GM19023 (cell line): Measurements from ENCODE around the gene MOGAT2.
"Not testable (repeated sequence)": the region's sequence is repeated elsewhere in the genome, so short reads cannot be mapped to it uniquely, and the experiment has no call there.

Experiments
- ATAC-seq: cut with Tn5 transposase; IDR thresholded peaks from one replicate; pipeline ENCODE4 v1.9.1; 2021; ENCODE audit warnings: mild to moderate bottlenecking, moderate library complexity; ENCODE audit not compliant: unreplicated experiment

MOGAT2 gene

GRCh38 chr11:75748729-75749273, 31.2 kb downstream of the MOGAT2 start:
- ATAC-seq, result not testable (repeated sequence)

DNA sequence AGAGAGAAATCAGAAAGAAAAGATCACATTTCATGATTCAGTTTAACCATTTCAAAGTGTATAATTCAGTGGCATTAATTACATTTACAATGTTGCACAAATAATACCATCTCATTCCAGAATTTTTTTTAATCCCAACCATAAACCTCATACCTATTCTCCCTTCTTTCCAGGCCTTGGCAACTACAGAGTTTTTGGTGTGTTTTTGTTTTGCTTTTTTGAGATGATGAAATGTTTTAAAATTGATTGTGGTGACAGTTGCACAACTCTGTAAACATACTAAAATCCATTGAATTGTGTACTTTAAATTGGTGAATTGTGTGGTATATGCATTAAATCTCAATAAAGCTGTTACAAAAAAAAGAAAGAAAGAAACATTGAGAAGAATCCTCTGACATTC, 37.3 kb downstream of the MOGAT2 start:
- ATAC-seq, result not testable (repeated sequence)

GRCh38 chr11:75757651-75758050, 40.0 kb downstream of the MOGAT2 start:
- ATAC-seq, result no peak

GRCh38 chr11:75759832-75760231, 42.2 kb downstream of the MOGAT2 start:
- no peak for ATAC-seq

DNA sequence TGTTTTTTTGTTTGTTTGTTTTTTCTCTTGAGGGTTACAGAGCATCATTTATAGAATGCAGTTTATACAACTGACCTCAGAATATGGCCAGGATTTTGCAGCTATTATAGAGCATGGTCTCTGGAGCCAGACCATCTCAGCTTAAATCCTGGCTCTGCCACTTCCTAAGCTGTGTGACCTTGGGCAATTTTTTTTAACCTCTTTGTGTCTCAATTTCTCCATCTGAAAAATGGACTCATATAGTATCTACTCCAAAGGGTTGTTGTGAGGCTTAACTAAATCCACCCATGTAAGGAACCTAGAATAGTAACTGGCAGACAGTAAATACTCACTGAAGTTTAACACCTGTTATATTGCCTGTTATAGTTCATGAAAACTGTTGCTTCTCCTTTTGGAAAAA, 42.6 kb downstream of the MOGAT2 start:
- ATAC-seq, result no peak

DNA sequence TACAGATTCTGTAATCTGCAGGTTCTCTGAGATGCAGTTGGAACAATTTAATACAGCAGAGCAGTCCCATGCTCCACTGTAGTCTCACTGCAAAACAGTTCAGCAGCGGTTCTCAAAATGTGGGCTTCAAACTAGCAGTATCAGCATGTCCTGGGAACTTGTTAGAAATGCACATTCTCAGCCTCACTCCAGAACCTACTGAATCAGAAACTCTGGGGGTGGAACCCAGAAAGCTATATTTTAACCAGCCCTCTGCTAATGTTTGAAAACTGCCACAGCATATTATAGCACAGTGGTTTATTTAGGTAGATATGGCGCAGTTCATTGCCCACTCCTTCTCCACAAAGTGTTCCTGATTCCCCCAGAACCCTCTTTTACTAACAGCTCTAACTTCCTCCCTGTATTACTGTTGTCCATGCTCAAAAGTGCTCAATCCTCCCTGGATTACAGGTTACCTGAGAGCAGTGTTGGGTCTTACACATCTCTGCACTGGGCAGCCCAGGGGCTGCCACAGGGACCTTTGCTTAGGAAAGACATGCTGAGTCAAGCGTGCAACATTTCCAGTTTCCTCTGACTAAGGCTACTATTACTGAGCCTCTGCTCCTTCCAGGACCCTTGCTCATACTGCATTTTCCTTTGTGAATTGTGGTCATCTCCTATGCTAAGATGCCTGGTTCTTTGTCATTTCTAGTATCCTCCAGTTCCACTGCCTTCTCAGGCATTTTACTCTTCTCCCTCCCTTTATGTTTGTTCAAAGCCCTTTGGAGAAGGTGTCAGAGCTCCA, 43.3 kb downstream of the MOGAT2 start:
- no peak for ATAC-seq

DNA sequence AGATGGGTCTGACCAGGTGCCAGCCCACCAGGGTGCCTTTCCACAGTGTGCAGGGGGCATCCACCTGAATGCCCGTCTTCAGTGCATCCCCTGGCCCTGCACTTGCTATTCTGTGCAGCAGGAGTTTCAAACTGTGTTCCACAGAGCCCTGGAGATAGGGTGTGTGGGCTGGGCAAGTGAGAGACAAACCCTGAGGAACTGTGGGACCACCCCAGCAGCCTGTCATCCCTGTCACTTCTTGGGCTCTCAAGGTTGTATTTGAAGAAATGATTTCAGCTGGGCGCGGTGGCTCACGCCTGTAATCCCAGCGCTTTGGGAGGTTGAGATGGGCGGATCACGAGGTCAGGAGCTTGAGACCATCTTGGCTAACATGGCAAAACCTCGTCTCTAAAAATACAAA, 44.5 kb downstream of the MOGAT2 start:
- ATAC-seq, result no peak

- ATAC-seq, result no peak
Observed at GRCh38 chr11:75762885-75763284, 45.2 kb downstream of the MOGAT2 start.

DNA sequence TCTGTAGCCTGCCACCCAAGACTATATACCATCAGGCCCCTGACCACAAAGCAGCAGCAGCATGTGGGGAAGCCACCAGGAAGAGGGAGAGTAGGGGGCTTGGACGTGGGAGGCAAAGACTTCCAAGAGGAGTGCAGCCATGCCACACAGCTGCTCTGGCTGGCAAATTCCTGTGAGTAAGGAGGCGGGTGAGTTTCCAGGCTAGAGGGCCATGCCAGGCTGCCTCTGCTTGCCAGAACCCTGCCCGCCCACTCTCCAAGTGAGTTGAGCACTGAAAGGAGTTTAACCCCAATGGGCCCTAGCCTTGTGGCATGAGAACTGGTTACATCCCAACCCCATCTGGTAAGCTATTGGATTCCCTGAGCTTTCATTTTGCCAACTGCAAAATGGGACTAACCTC, 46.2 kb downstream of the MOGAT2 start:
- no peak for ATAC-seq

- no peak for ATAC-seq
Observed at GRCh38 chr11:75765116-75765515, 47.5 kb downstream of the MOGAT2 start.

DNA sequence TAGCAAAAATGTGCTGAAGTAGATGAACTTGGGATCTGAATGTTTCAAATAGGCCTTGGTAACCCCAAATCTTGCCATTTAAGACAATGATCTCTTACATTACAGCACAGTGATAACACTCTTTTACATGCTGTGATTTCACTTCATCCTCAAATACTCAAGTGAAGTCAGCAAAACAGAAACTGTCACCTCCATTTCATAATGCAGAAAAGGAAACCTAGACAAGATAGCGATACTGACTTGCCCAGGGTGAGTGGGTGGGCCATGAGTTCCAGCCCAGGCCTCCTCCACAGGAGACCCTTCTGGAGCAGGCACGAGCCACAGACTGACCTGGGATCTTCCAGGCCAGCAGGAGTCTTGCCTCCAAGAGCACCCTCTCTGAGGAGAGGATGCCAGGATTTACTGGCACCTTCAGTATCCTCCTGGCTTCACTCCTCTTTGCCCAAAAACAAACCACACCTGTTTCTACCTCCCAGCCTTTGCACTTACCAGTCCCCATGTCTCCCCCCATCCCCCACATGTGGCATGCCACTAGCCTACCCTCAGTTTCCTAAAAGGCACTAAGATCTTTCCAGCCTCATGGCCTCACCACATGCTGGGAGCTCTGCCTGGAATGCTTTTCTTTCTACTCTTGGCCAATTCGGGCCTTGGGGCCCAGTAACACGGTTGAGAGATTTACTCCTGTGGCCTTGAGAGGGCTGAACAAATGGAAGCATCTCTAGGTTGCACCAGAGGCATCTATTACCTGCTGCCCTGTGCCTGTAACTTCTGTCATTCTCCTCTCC, 49.0 kb downstream of the MOGAT2 start:
- ATAC-seq, result no peak

DNA sequence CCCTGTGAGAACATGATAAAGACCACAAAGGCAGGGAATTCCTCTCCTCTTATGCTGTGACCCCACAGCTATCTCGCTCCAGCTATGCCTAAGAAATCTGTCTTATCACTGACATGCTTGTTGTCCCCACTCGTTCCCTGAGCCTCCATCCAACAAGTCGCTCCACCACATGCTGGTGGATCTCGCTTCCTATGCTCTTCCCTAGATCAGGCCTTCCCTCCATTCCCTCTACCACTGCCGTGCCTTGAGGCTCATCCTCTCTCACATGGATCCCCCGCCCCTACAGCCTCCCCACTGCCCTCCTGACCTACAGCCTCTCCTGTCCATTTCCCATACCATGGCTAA, 49.6 kb downstream of the MOGAT2 start:
- no peak for ATAC-seq

DNA sequence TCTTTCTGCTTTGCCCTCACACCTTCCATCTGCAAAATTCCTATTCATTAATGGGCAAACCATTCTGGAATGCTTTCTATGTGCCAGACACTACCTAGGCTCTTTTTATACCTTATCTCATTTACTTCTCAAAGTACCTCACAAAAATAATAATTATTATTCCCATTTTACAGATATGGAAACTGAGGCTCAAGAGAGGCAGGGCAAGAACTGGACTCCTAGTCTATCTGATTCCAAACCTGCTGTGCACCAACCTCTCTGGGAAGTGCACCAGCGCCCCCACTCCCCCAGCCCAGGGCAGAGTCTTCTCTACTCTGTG, 50.1 kb downstream of the MOGAT2 start:
- no peak for ATAC-seq

DNA sequence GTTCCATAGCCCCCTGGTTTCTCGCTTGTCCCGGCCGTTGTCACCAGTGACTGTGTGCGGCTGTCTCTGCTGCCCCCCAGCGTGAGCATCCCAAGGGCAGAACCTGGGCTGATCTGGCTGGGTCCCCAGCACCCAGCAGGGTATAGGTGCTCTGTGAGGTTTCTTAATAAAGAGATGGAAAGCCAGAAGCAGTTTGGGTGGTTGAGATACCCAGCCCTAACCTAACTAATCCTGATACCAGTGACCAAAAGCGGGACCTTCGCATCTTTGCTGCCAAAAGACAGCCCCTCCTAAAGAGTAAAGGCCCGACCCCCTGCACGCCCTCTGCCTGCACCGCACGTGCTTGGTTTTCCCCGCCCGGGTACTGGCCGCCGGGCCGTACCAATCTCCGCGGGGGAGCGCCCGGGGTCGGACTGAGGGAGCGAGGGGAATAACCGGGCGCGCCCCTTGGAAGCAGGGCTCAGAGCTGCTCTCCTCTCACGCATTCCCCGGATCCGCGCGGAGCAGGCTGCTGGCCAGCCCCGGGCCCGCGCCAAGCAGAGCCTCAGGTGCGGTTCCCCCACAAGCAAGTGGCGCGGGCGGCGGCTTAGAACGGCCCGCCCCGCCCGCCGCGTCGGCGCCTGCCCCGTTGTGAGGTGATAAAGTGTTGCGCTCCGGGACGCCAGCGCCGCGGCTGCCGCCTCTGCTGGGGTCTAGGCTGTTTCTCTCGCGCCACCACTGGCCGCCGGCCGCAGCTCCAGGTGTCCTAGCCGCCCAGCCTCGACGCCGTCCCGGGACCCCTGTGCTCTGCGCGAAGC, 50.7 kb downstream of the MOGAT2 start, which contains the start of gene DGAT2:
DGAT2 (plus strand) TSS at position 667 of the 797 bp plus-strand sequence. CDS start 214 bp downstream, outside the sequence.
- ATAC-seq, result peak; percentile 80

- no peak for ATAC-seq
Observed at GRCh38 chr11:75768909-75769771, 51.5 kb downstream of the MOGAT2 start.

DNA sequence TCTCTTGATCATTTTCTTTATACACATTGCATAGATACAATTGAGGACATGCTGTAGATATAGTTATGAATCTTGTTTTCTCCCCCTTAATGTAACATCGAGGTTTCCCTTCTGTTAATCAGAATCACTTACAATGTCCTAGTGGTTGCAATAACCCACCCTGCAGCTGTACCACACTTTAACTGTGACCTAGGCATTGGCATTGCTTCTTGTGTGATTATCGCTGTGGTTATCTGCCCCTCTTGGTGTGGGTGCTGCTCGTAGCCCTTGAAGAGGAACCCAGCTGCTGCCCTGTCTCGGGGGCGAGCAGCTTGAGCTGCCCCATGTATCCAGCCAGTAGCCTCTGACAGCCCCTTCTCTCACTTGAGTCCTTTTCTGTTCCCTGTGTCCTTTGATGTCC, 52.5 kb downstream of the MOGAT2 start:
- ATAC-seq, result no peak

DNA sequence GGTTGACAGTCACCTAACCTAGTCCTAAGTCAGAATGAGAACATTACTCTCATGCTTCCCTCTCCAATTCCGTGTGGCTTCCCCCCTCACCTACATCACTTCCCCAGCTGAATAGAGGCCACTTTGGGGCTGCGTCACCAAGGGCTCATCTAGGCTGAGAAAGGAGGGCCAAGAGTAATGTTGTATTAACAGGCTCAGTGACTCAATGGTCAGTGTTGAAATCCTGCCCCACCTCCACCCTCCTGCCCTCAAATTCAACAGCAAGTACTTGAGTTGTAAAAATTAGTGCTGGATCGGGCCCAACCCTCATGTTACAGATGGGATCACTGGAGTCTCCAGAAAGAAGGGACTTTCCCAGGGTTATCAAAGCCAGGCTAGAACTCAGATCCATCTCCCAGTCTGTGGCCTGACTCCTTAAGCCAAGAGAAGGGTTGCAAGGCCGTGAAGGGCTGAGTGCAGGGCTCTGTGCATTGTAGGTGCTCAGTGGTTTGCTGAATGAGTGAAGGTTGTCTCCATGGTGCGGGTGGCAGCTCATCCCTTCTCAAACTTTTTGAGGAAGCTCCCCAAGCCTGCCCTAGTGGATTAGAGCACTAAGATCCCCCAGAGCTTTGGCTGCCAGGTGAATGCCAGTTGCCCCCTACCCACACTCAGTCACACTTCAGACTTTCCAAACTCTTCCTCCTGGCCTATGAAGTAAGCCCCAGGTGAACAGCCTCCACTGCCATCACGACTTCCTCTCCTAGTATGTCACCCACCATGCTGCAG, 54.2 kb downstream of the MOGAT2 start:
- no peak for ATAC-seq

GRCh38 chr11:75773595-75774353, 56.1 kb downstream of the MOGAT2 start:
- ATAC-seq, result peak; percentile 84

DNA sequence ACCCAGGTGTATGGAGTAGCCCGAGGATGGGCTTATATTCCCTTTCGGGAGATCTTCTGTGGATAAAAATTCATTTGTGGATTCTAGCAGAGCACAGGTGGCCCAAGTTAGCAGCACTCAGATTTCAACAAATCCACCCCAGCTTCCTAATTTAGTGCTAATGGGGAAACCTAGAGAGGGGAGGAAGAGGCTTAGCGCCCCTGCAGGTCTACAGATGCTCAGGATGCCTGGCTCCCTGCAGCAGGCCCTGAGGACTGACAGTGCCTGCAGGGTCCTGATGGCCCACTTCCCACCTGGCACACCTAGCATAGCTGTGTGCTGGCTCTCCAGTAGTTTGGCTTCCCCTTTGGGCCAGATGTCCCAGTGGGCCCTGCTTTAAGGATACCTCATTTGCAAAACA, 57.4 kb downstream of the MOGAT2 start:
- ATAC-seq, result no peak
